ENCODE measurements around the gene AFF2. TPM values are rescaled to one million over a fixed set of nuclear protein-coding genes. Genes with fewer than 3 reads are reported as not detected.

Gene AFF2
- total RNA-seq, 1 donor from 2014 or later, result 13.4 TPM

GRCh38 chrX:148588649-148589310 lies 88.4 kb downstream of the AFF2 start:
- no peak for ATAC-seq
- no peak for DNase-seq
- TF ChIP-seq CTCF (IDR thresholded peaks at IDR 0.05), result no peak
- no peaks in the 10 kb centered on the region for H3K36me3 ChIP-seq
- H3K27me3 ChIP-seq, result no peaks in the 10 kb centered on the region
- no peak overlapping the region for H3K27ac ChIP-seq
- intact Hi-C loops (cut with DNase I), result no loop called here
- H3K4me3 ChIP-seq, result no peak overlapping the region
- H3K4me1 ChIP-seq, result no peaks in the 10 kb centered on the region
- no peaks in the 10 kb centered on the region for H3K9me3 ChIP-seq

- ATAC-seq, result no peak
- intact Hi-C loops (cut with DNase I), result no loop called here
Measured at GRCh38 chrX:148592595-148592994, 92.2 kb downstream of the AFF2 start.

GRCh38 chrX:148593146-148593545 lies 92.7 kb downstream of the AFF2 start:
- intact Hi-C loops (cut with DNase I), result no loop called here
- Histone ChIP-seq H3K9me3 (no peaks in the 10 kb centered on the region), H3K27ac (no peak overlapping the region), H3K4me3 (no peak overlapping the region), H3K36me3 (no peaks in the 10 kb centered on the region), H3K27me3 (no peaks in the 10 kb centered on the region), H3K4me1 (no peaks in the 10 kb centered on the region)
- no peak for ATAC-seq
- DNase-seq, result no peak
- TF ChIP-seq CTCF (IDR thresholded peaks at IDR 0.05), result no peak

More at GRCh38 chrX:148592595-148592994, 92.2 kb downstream of the AFF2 start:
- Histone ChIP-seq H3K27ac (no peak overlapping the region), H3K4me3 (no peak overlapping the region), H3K4me1 (no peaks in the 10 kb centered on the region), H3K9me3 (no peaks in the 10 kb centered on the region), H3K27me3 (no peaks in the 10 kb centered on the region), H3K36me3 (no peaks in the 10 kb centered on the region)
- no peak for TF ChIP-seq CTCF (IDR thresholded peaks at IDR 0.05)
- no peak for DNase-seq

- no peak for DNase-seq
- ATAC-seq, result no peak
- no peak for TF ChIP-seq CTCF (IDR thresholded peaks at IDR 0.05)
- Histone ChIP-seq H3K4me1 (no peaks in the 10 kb centered on the region), H3K4me3 (no peak overlapping the region), H3K9me3 (no peaks in the 10 kb centered on the region), H3K27ac (no peak overlapping the region), H3K27me3 (no peaks in the 10 kb centered on the region), H3K36me3 (no peaks in the 10 kb centered on the region)
- intact Hi-C loops (cut with DNase I), result no loop called here
Measured at GRCh38 chrX:148593987-148594386, 93.6 kb downstream of the AFF2 start.

GRCh38 chrX:148599404-148599803 lies 99.0 kb downstream of the AFF2 start:
- H3K36me3 ChIP-seq, result no peaks in the 10 kb centered on the region
- intact Hi-C loops (cut with DNase I), result no loop called here
- ATAC-seq, result no peak
- no peak for DNase-seq
- H3K4me1 ChIP-seq, result no peaks in the 10 kb centered on the region
- H3K27me3 ChIP-seq, result no peaks in the 10 kb centered on the region
- H3K4me3 ChIP-seq, result no peak overlapping the region
- no peak overlapping the region for H3K27ac ChIP-seq
- no peaks in the 10 kb centered on the region for H3K9me3 ChIP-seq
- TF ChIP-seq CTCF (IDR thresholded peaks at IDR 0.05), result no peak

GRCh38 chrX:148600131-148600530 lies 99.7 kb downstream of the AFF2 start:
- Histone ChIP-seq H3K4me1 (no peaks in the 10 kb centered on the region), H3K9me3 (no peaks in the 10 kb centered on the region), H3K36me3 (no peaks in the 10 kb centered on the region), H3K27ac (no peak overlapping the region), H3K27me3 (no peaks in the 10 kb centered on the region), H3K4me3 (no peak overlapping the region)
- no peak for TF ChIP-seq CTCF (IDR thresholded peaks at IDR 0.05)
- ATAC-seq, result no peak
- DNase-seq, result no peak
- intact Hi-C loops (cut with DNase I), result no loop called here

Data from upper lobe of right lung (tissue), 1 donor.